Glutamatergic neuron (in vitro differentiated cells): ENCODE measurements around the gene PRSS56. TPM values are rescaled to one million over a fixed set of nuclear protein-coding genes. Genes with fewer than 3 reads are reported as not detected.

Source experiments
- DNase-seq: peaks from one replicate; pipeline ENCODE4 v3.0.0; 2022
- H3K27ac Mint-ChIP-seq: one replicate; pipeline ENCODE4 v1.8.0; 2020; ENCODE audit warnings: mild to moderate bottlenecking, mixed read lengths, inconsistent platforms; ENCODE audit not compliant: unreplicated experiment
- H3K27me3 Mint-ChIP-seq: one replicate; pipeline ENCODE4 v1.8.0; 2020; ENCODE audit warnings: mild to moderate bottlenecking, moderate library complexity, mixed read lengths, inconsistent platforms; ENCODE audit not compliant: unreplicated experiment
- H3K36me3 Mint-ChIP-seq: one replicate; pipeline ENCODE4 v1.8.0; 2020; ENCODE audit warnings: mild to moderate bottlenecking, mixed read lengths, inconsistent platforms; ENCODE audit not compliant: unreplicated experiment
- H3K4me1 Mint-ChIP-seq: one replicate; pipeline ENCODE4 v1.8.0; 2020; ENCODE audit warnings: mild to moderate bottlenecking, low read depth, mixed read lengths, inconsistent platforms; ENCODE audit not compliant: unreplicated experiment
- H3K4me3 Mint-ChIP-seq: one replicate; pipeline ENCODE4 v1.8.0; 2020; ENCODE audit warnings: mild to moderate bottlenecking, mixed read lengths, inconsistent platforms; ENCODE audit not compliant: unreplicated experiment
- H3K9me3 Mint-ChIP-seq: one replicate; pipeline ENCODE4 v1.8.0; 2020; ENCODE audit warnings: mild to moderate bottlenecking, moderate library complexity, mixed read lengths, inconsistent platforms; ENCODE audit not compliant: unreplicated experiment
- CTCF ChIP-seq: fragments of 200-600 bp; sonication (generic); IDR thresholded peaks from one replicate; pipeline ENCODE4 v1.5.0; 2021; ENCODE audit not compliant: partially characterized antibody, unreplicated experiment
- total RNA-seq: library from RNA; stranded (reverse); fragmentation: NEBNext Ultra II Directional; extraction: Animal tissue kit (Norgen Biotek cat#: 25700); gene quantifications from one replicate; pipeline ENCODE4 v1.2.1, GENCODE V29; 2021; ENCODE audit not compliant: unreplicated experiment

The PRSS56 gene
- total RNA-seq, 1 donor from 2014 or later = not detected

- H3K27ac Mint-ChIP-seq = no peak overlapping the region
- H3K9me3 Mint-ChIP-seq = peaks cover 15% of the 10 kb centered on the region
- no peaks in the 10 kb centered on the region for H3K4me1 Mint-ChIP-seq
- no peak for DNase-seq
- H3K36me3 Mint-ChIP-seq = peaks cover 24% of the 10 kb centered on the region
- H3K4me3 Mint-ChIP-seq = no peak overlapping the region
- peaks cover 5% of the 10 kb centered on the region for H3K27me3 Mint-ChIP-seq
- no peak for TF ChIP-seq CTCF
Observed at GRCh38 chr2:232543928-232544631, 23.9 kb downstream of the PRSS56 start.

- Mint-ChIP-seq H3K4me1 (peaks cover 2% of the 10 kb centered on the region), H3K27me3 (peaks cover 6% of the 10 kb centered on the region), H3K27ac (no peak overlapping the region), H3K9me3 (peaks cover 17% of the 10 kb centered on the region), H3K4me3 (no peak overlapping the region), H3K36me3 (peaks cover 27% of the 10 kb centered on the region)
- no peak for TF ChIP-seq CTCF
- DNase-seq = no peak
Observed at GRCh38 chr2:232544674-232545073, 24.5 kb downstream of the PRSS56 start.

- H3K4me3 Mint-ChIP-seq = no peak overlapping the region
- TF ChIP-seq CTCF = no peak
- H3K36me3 Mint-ChIP-seq = peaks cover 32% of the 10 kb centered on the region
- no peak overlapping the region for H3K27ac Mint-ChIP-seq
- peaks cover 4% of the 10 kb centered on the region for H3K4me1 Mint-ChIP-seq
- no peak for DNase-seq
- H3K27me3 Mint-ChIP-seq = peaks cover 11% of the 10 kb centered on the region
- peaks cover 21% of the 10 kb centered on the region for H3K9me3 Mint-ChIP-seq
Observed at GRCh38 chr2:232545511-232546375, 25.6 kb downstream of the PRSS56 start.

- Mint-ChIP-seq H3K36me3 (peaks cover 32% of the 10 kb centered on the region), H3K4me1 (peaks cover 4% of the 10 kb centered on the region), H3K27me3 (peaks cover 13% of the 10 kb centered on the region), H3K9me3 (peaks cover 24% of the 10 kb centered on the region), H3K27ac (no peak overlapping the region), H3K4me3 (no peak overlapping the region)
- DNase-seq = no peak
- no peak for TF ChIP-seq CTCF
Observed at GRCh38 chr2:232547991-232548390, 27.8 kb downstream of the PRSS56 start.
